NCI-H460 (cell line): Measurements from ENCODE around the gene IQGAP3. TPM values are rescaled to one million over a fixed set of nuclear protein-coding genes. Genes with fewer than 3 reads are reported as not detected.
"Not testable (repeated sequence)": the region's sequence is repeated elsewhere in the genome, so short reads cannot be mapped to it uniquely, and the experiment has no call there.

Source experiments
- DNase-seq: peaks from one replicate; pipeline ENCODE4 v3.0.0-alpha.2; 2016; ENCODE audit warnings: low read depth; ENCODE audit errors: extremely low read depth
- total RNA-seq: library from RNA; depleted of rRNA; stranded (reverse); fragments of >200 nt; shearing (Covaris generic); gene quantifications from 2 replicates; pipeline ENCODE4 v1.2.3, GENCODE V29; 2014

The IQGAP3 gene
- total RNA-seq, 1 experiment from 2014 or later: 28.7 TPM

GRCh38 chr1:156572663-156573018, 276 bp upstream of the IQGAP3 start:
- no peak for DNase-seq

GRCh38 chr1:156571261-156571852, 1.0 kb downstream of the IQGAP3 start:
- DNase-seq: peak; percentile 64

GRCh38 chr1:156566436-156566835, 5.9 kb downstream of the IQGAP3 start:
- DNase-seq: no peak

GRCh38 chr1:156565519-156565918, 6.8 kb downstream of the IQGAP3 start:
- no peak for DNase-seq

- DNase-seq: no peak
Observed at GRCh38 chr1:156560585-156561163, 11.7 kb downstream of the IQGAP3 start.

GRCh38 chr1:156559797-156560385, 12.5 kb downstream of the IQGAP3 start:
- no peak for DNase-seq

GRCh38 chr1:156559086-156559796, 13.1 kb downstream of the IQGAP3 start:
- DNase-seq: no peak

GRCh38 chr1:156556354-156556753, 16.0 kb downstream of the IQGAP3 start:
- no peak for DNase-seq

- DNase-seq: no peak
Observed at GRCh38 chr1:156555715-156556114, 16.6 kb downstream of the IQGAP3 start.

GRCh38 chr1:156554971-156555370, 17.4 kb downstream of the IQGAP3 start:
- DNase-seq: no peak

- no peak for DNase-seq
Observed at GRCh38 chr1:156553860-156554485, 18.4 kb downstream of the IQGAP3 start.

GRCh38 chr1:156552937-156553336, 19.4 kb downstream of the IQGAP3 start:
- not testable (repeated sequence) for DNase-seq

GRCh38 chr1:156552518-156552917, 19.8 kb downstream of the IQGAP3 start:
- no peak for DNase-seq

GRCh38 chr1:156551869-156552268, 20.5 kb downstream of the IQGAP3 start:
- DNase-seq: no peak

GRCh38 chr1:156551066-156551643, 21.2 kb downstream of the IQGAP3 start:
- no peak for DNase-seq

GRCh38 chr1:156550346-156550745, 22.0 kb downstream of the IQGAP3 start:
- no peak for DNase-seq

- no peak for DNase-seq
Observed at GRCh38 chr1:156549831-156550230, 22.5 kb downstream of the IQGAP3 start.

GRCh38 chr1:156549390-156549789, 23.0 kb downstream of the IQGAP3 start:
- DNase-seq: no peak

GRCh38 chr1:156547982-156548381, 24.4 kb downstream of the IQGAP3 start:
- DNase-seq: no peak

GRCh38 chr1:156547434-156547833, 24.9 kb downstream of the IQGAP3 start:
- DNase-seq: no peak

- DNase-seq: peak; percentile 58
Observed at GRCh38 chr1:156546267-156546666, 26.1 kb downstream of the IQGAP3 start.
